Endodermal cell (in vitro differentiated cells): ENCODE data around the gene GLOD4. TPM values are rescaled to one million over a fixed set of nuclear protein-coding genes. Genes with fewer than 3 reads are reported as not detected.
"Not testable (repeated sequence)": the region's sequence is repeated elsewhere in the genome, so short reads cannot be mapped to it uniquely, and the experiment has no call there.

Source experiments
- DNase-seq: peaks from one replicate; pipeline ENCODE4 v3.0.0-alpha.2; 2017
- H3K27ac ChIP-seq: 2 replicates; pipeline ENCODE4 v1.5.1; 2013; ENCODE audit warnings: mild to moderate bottlenecking, low read depth, low read length, moderate library complexity
- H3K27me3 ChIP-seq: 2 replicates; pipeline ENCODE4 v1.6.1; 2013; ENCODE audit warnings: mild to moderate bottlenecking, low read length, moderate library complexity; ENCODE audit not compliant: insufficient read depth, control insufficient read depth, poor library complexity, severe bottlenecking
- H3K36me3 ChIP-seq: 2 replicates; pipeline ENCODE4 v1.7.0; 2013; ENCODE audit warnings: mild to moderate bottlenecking, low read length, moderate library complexity; ENCODE audit not compliant: control insufficient read depth, insufficient read depth
- H3K4me1 ChIP-seq: one replicate; pipeline ENCODE4 v1.7.0; 2013; ENCODE audit warnings: low read length; ENCODE audit not compliant: control insufficient read depth, insufficient read depth
- H3K4me3 ChIP-seq: 2 replicates; pipeline ENCODE4 v1.5.1; 2013; ENCODE audit warnings: mild to moderate bottlenecking, low read length, moderate library complexity
- H3K9ac ChIP-seq: 2 replicates; pipeline ENCODE4 v1.6.1; 2013; ENCODE audit warnings: mild to moderate bottlenecking, low read length, moderate library complexity; ENCODE audit not compliant: poor library complexity, severe bottlenecking; ENCODE audit errors: extremely low read depth
- H3K9me3 ChIP-seq: 2 replicates; pipeline ENCODE4 v1.6.1; 2013; ENCODE audit warnings: mild to moderate bottlenecking, low read length, moderate library complexity; ENCODE audit not compliant: control insufficient read depth
- H3K27ac Mint-ChIP-seq: 2 replicates; pipeline ENCODE4 v1.8.0; 2020; ENCODE audit warnings: mixed read lengths
- H3K27me3 Mint-ChIP-seq: 2 replicates; pipeline ENCODE4 v1.8.0; 2021; ENCODE audit warnings: mild to moderate bottlenecking, mixed read lengths; ENCODE audit not compliant: insufficient read depth
- H3K36me3 Mint-ChIP-seq: 2 replicates; pipeline ENCODE4 v1.8.0; 2020; ENCODE audit warnings: low read depth, mixed read lengths
- H3K4me1 Mint-ChIP-seq: 2 replicates; pipeline ENCODE4 v1.8.0; 2020; ENCODE audit warnings: mixed read lengths
- H3K4me3 Mint-ChIP-seq: 2 replicates; pipeline ENCODE4 v1.8.0; 2020; ENCODE audit warnings: mild to moderate bottlenecking, moderate library complexity, mixed read lengths
- H3K9me3 Mint-ChIP-seq: 2 replicates; pipeline ENCODE4 v1.8.0; 2020; ENCODE audit warnings: mild to moderate bottlenecking, mixed read lengths
- CTCF ChIP-seq: fragments of 200-600 bp; sonication (generic); conservative IDR thresholded peaks from 2 replicates; pipeline ENCODE4 v1.5.0; 2021; ENCODE audit warnings: antibody characterized with exemption, mild to moderate bottlenecking
- WGBS, 2 experiments: methylation state at CpG; one replicate each; pipeline versions ENCODE4 v1.1.5 to v1.1.7; 2013; ENCODE audit warnings: missing lambda C conversion rate in 2 of 2, mixed read lengths in 1 of 2; ENCODE audit not compliant: insufficient coverage in 1 of 2, insufficient read length in 1 of 2; 5-methylcytosine and 5-hydroxymethylcytosine counted together
- total RNA-seq, 2 donors: library from RNA; stranded (reverse); fragmentation: NEBNext Ultra II Directional in 1 of 2; extraction: Animal tissue kit (Norgen Biotek cat#: 25700) in 1 of 2; gene quantifications; 2 replicates in 1 of 2; 3 replicates in 1 of 2; pipeline ENCODE4 v1.2.1, GENCODE V29; 2021

The GLOD4 gene
- total RNA-seq, 2 donors from 2014 or later, result 81.6 to 95.1 TPM

- TF ChIP-seq CTCF, result no peak
- Histone ChIP-seq H3K9ac (no peak overlapping the region), H3K27ac (no peak overlapping the region), H3K27me3 (no peaks in the 10 kb centered on the region), H3K9me3 (peaks cover 16% of the 10 kb centered on the region), H3K4me3 (peak overlapping the region; percentile 87), H3K4me1 (peaks cover 4% of the 10 kb centered on the region), H3K36me3 (peaks cover 48% of the 10 kb centered on the region)
- Mint-ChIP-seq H3K27ac (no peak overlapping the region), H3K4me3 (peak overlapping the region; percentile 81), H3K4me1 (peaks cover 28% of the 10 kb centered on the region), H3K27me3 (no peaks in the 10 kb centered on the region), H3K36me3 (peaks cover 47% of the 10 kb centered on the region), H3K9me3 (peaks cover 10% of the 10 kb centered on the region)
- 91 to 95% methylated on average over 7 to 8 of the region's 8 CpGs for WGBS, 2 experiments
- DNase-seq, result no peak
Measured at GRCh38 chr17:750431-751037, 31.5 kb downstream of the GLOD4 start.

- not testable (repeated sequence) for H3K4me1 ChIP-seq, DNase-seq, H3K4me3 Mint-ChIP-seq, H3K27ac ChIP-seq, H3K27me3 Mint-ChIP-seq, H3K9me3 Mint-ChIP-seq, H3K27me3 ChIP-seq, H3K9ac ChIP-seq, H3K27ac Mint-ChIP-seq
- 68 to 70% methylated on average over 7 of the region's 7 CpGs for WGBS, 2 experiments
- peaks cover 13% of the 10 kb centered on the region for H3K9me3 ChIP-seq
- Mint-ChIP-seq H3K4me1 (peaks cover 22% of the 10 kb centered on the region), H3K36me3 (peaks cover 52% of the 10 kb centered on the region)
- H3K4me3 ChIP-seq, result peak overlapping the region; percentile 87
- peaks cover 54% of the 10 kb centered on the region for H3K36me3 ChIP-seq
Measured at GRCh38 chr17:749359-749758, 32.7 kb downstream of the GLOD4 start.

GRCh38 chr17:748604-749003 lies 33.5 kb downstream of the GLOD4 start:
- H3K27ac ChIP-seq, H3K27me3 Mint-ChIP-seq, H3K9me3 Mint-ChIP-seq, H3K4me3 ChIP-seq, DNase-seq, H3K9ac ChIP-seq, H3K4me1 ChIP-seq, H3K4me3 Mint-ChIP-seq, H3K27ac Mint-ChIP-seq, H3K27me3 ChIP-seq: not testable (repeated sequence)
- peaks cover 58% of the 10 kb centered on the region for H3K36me3 Mint-ChIP-seq
- H3K4me1 Mint-ChIP-seq, result peaks cover 15% of the 10 kb centered on the region
- WGBS, 2 experiments, result 99 to 100% methylated on average over 1 to 4 of the region's 4 CpGs
- Histone ChIP-seq H3K9me3 (peaks cover 13% of the 10 kb centered on the region), H3K36me3 (peaks cover 62% of the 10 kb centered on the region)

GRCh38 chr17:746783-747629 lies 35.1 kb downstream of the GLOD4 start:
- H3K4me1 ChIP-seq, result no peaks in the 10 kb centered on the region
- no peak overlapping the region for H3K27ac ChIP-seq
- Mint-ChIP-seq H3K9me3 (peaks cover 7% of the 10 kb centered on the region), H3K36me3 (peaks cover 71% of the 10 kb centered on the region), H3K4me3 (no peak overlapping the region), H3K27me3 (no peaks in the 10 kb centered on the region), H3K27ac (no peak overlapping the region), H3K4me1 (peaks cover 7% of the 10 kb centered on the region)
- no peak overlapping the region for H3K9ac ChIP-seq
- H3K9me3 ChIP-seq, result peaks cover 13% of the 10 kb centered on the region
- H3K4me3 ChIP-seq, result no peak overlapping the region
- no peak for TF ChIP-seq CTCF
- H3K36me3 ChIP-seq, result peaks cover 78% of the 10 kb centered on the region
- no peaks in the 10 kb centered on the region for H3K27me3 ChIP-seq
- no peak for DNase-seq
- WGBS, 2 experiments, result 92 to 94% methylated on average over 37 to 38 of the region's 38 CpGs
